ENCODE data around the gene CAMKMT. TPM values are rescaled to one million over a fixed set of nuclear protein-coding genes. Genes with fewer than 3 reads are reported as not detected.

CAMKMT gene
- polyA plus RNA-seq, 3 donors: 4.7 to 7.8 (median 7.0) TPM

GRCh38 chr2:44510246-44510645, 148.5 kb downstream of the CAMKMT start:
- H3K4me3 Mint-ChIP-seq: no peak overlapping the region
- no peak for DNase-seq
- no CpG with 5 or more reads among the region's 2 CpGs for WGBS (ENCODE audit: insufficient coverage)
- H3K9ac ChIP-seq (ENCODE audit: insufficient read depth, low read length, poor library complexity, severe bottlenecking): no peak overlapping the region
- no peak overlapping the region for H3K27ac ChIP-seq (ENCODE audit: low read depth in 1 of 2, low read length in 2 of 2)
- H3K79me2 ChIP-seq (ENCODE audit: insufficient read depth, low read length): no peaks in the 10 kb centered on the region
- peaks cover 0 to 3% (median 2%) of the 10 kb centered on the region in 7 donors for H3K9me3 Mint-ChIP-seq
- no peak overlapping the region for H2AFZ ChIP-seq (ENCODE audit: insufficient read depth, low read depth, low read length, poor library complexity, severe bottlenecking)
- H3K4me3 ChIP-seq (replicated peaks in 1 of 3; ENCODE audit: low read depth in 2 of 3, low read length in 3 of 3): no peak overlapping the region
- H3K27ac Mint-ChIP-seq: no peak overlapping the region
- H3K9me3 ChIP-seq (replicated peaks in 1 of 2; ENCODE audit: control insufficient read depth in 1 of 2, insufficient read depth in 1 of 2, low read length in 2 of 2): no peaks in the 10 kb centered on the region
- no peaks in the 10 kb centered on the region for H3K27me3 ChIP-seq (ENCODE audit: control insufficient read depth in 2 of 2, insufficient read depth in 2 of 2, low read length in 2 of 2)
- no peaks in the 10 kb centered on the region for H3K4me1 ChIP-seq (ENCODE audit: control insufficient read depth in 1 of 2, insufficient read depth in 2 of 2, low read length in 2 of 2)
- intact Hi-C loops (cut with micrococcal nuclease): no loop called here
- peaks cover 0 to 3% of the 10 kb centered on the region in 2 donors for H3K36me3 Mint-ChIP-seq
- no peaks in the 10 kb centered on the region for H4K20me1 ChIP-seq (ENCODE audit: insufficient read depth, low read length)
- H3K36me3 ChIP-seq (replicated peaks in 1 of 2; ENCODE audit: control insufficient read depth in 1 of 2, insufficient read depth in 2 of 2, low read length in 2 of 2): no peaks in the 10 kb centered on the region
- no peak for TF ChIP-seq CTCF (IDR thresholded peaks at IDR 0.05)
- no peaks in the 10 kb centered on the region for H3K4me1 Mint-ChIP-seq
- H3K27me3 Mint-ChIP-seq (ENCODE audit: low read depth in 3 of 3): peaks cover 0 to 5% (median 3%) of the 10 kb centered on the region in 3 donors
- H3K4me2 ChIP-seq (replicated peaks; ENCODE audit: extremely low read depth, low read length, poor library complexity, severe bottlenecking): no peak overlapping the region

- intact Hi-C loops (cut with micrococcal nuclease): no loop called here
- no peaks in the 10 kb centered on the region for H3K27me3 ChIP-seq (ENCODE audit: control insufficient read depth in 2 of 2, insufficient read depth in 2 of 2, low read length in 2 of 2)
- H3K4me1 Mint-ChIP-seq: no peaks in the 10 kb centered on the region
- H3K9me3 ChIP-seq (replicated peaks in 1 of 2; ENCODE audit: control insufficient read depth in 1 of 2, insufficient read depth in 1 of 2, low read length in 2 of 2): peaks cover 0 to 2% of the 10 kb centered on the region in 2 donors
- H3K36me3 ChIP-seq (replicated peaks in 1 of 2; ENCODE audit: control insufficient read depth in 1 of 2, insufficient read depth in 2 of 2, low read length in 2 of 2): no peaks in the 10 kb centered on the region
- no peak overlapping the region for H3K4me3 ChIP-seq (replicated peaks in 1 of 3; ENCODE audit: low read depth in 2 of 3, low read length in 3 of 3)
- H3K9ac ChIP-seq (ENCODE audit: insufficient read depth, low read length, poor library complexity, severe bottlenecking): no peak overlapping the region
- H3K9me3 Mint-ChIP-seq: peaks cover 0 to 3% (median 2%) of the 10 kb centered on the region in 7 donors
- H3K27ac ChIP-seq (ENCODE audit: low read depth in 1 of 2, low read length in 2 of 2): no peak overlapping the region
- no peak overlapping the region for H3K4me2 ChIP-seq (replicated peaks; ENCODE audit: extremely low read depth, low read length, poor library complexity, severe bottlenecking)
- H3K36me3 Mint-ChIP-seq: no peaks in the 10 kb centered on the region
- no peak for TF ChIP-seq CTCF (IDR thresholded peaks at IDR 0.05)
- H3K27ac Mint-ChIP-seq: peak overlapping the region in 1 of 7 donors; percentile 4
- no peaks in the 10 kb centered on the region for H3K4me1 ChIP-seq (ENCODE audit: control insufficient read depth in 1 of 2, insufficient read depth in 2 of 2, low read length in 2 of 2)
- H3K27me3 Mint-ChIP-seq (ENCODE audit: low read depth in 3 of 3): peaks cover 0 to 3% (median 2%) of the 10 kb centered on the region in 3 donors
- H2AFZ ChIP-seq (ENCODE audit: insufficient read depth, low read depth, low read length, poor library complexity, severe bottlenecking): no peak overlapping the region
- no peak for DNase-seq
- no peak overlapping the region for H3K4me3 Mint-ChIP-seq
- no peaks in the 10 kb centered on the region for H3K79me2 ChIP-seq (ENCODE audit: insufficient read depth, low read length)
- 71% methylated on average over 1 of the region's 1 CpG for WGBS (ENCODE audit: insufficient coverage)
- no peaks in the 10 kb centered on the region for H4K20me1 ChIP-seq (ENCODE audit: insufficient read depth, low read length)
These were observed 153.7 kb downstream of the CAMKMT start for GRCh38 chr2:44515416-44515815.
